Osteocyte (in vitro differentiated cells): ENCODE measurements around the gene SPATA31A5. TPM values are rescaled to one million over a fixed set of nuclear protein-coding genes. Genes with fewer than 3 reads are reported as not detected.
"Not testable (repeated sequence)": the region's sequence is repeated elsewhere in the genome, so short reads cannot be mapped to it uniquely, and the experiment has no call there.

Experiments used
- DNase-seq: peaks from one replicate; pipeline ENCODE4 v3.0.0; 2021; ENCODE audit warnings: mixed read lengths; ENCODE audit not compliant: unreplicated experiment; ENCODE audit errors: extremely low spot score
- H3K27ac Mint-ChIP-seq: one replicate; pipeline ENCODE4 v1.8.0; 2021; ENCODE audit warnings: mild to moderate bottlenecking, mixed read lengths; ENCODE audit not compliant: unreplicated experiment
- H3K27me3 Mint-ChIP-seq: one replicate; pipeline ENCODE4 v1.8.0; 2021; ENCODE audit warnings: mixed read lengths; ENCODE audit not compliant: unreplicated experiment
- H3K36me3 Mint-ChIP-seq: one replicate; pipeline ENCODE4 v1.8.0; 2021; ENCODE audit warnings: mixed read lengths; ENCODE audit not compliant: unreplicated experiment
- H3K4me1 Mint-ChIP-seq: one replicate; pipeline ENCODE4 v1.8.0; 2021; ENCODE audit warnings: mixed read lengths; ENCODE audit not compliant: unreplicated experiment
- H3K4me3 Mint-ChIP-seq: one replicate; pipeline ENCODE4 v1.8.0; 2021; ENCODE audit warnings: mild to moderate bottlenecking, moderate library complexity, mixed read lengths; ENCODE audit not compliant: unreplicated experiment
- H3K9me3 Mint-ChIP-seq: one replicate; pipeline ENCODE4 v1.8.0; 2021; ENCODE audit warnings: mixed read lengths; ENCODE audit not compliant: unreplicated experiment
- long read RNA-seq: library from polyadenylated mRNA; unstranded; transcript quantifications from one replicate; pipeline ENCODE4 v2.0.0, GENCODE V29; 2021
- total RNA-seq: library from RNA; stranded (reverse); gene quantifications from 2 replicates; pipeline ENCODE4 v1.2.1, GENCODE V29; 2021

The SPATA31A5 gene
- total RNA-seq: not detected in 2 replicates
- long read RNA-seq: 0 reads

GRCh38 chr9:60914107-60914506 is at the start of gene SPATA31A5:
Gene SPATA31A5 (plus strand): TSS chr9:60914407. CDS start chr9:60914436, 29 bp downstream.
- not testable (repeated sequence) for H3K36me3 Mint-ChIP-seq, H3K27ac Mint-ChIP-seq, DNase-seq, H3K4me3 Mint-ChIP-seq, H3K4me1 Mint-ChIP-seq, H3K27me3 Mint-ChIP-seq, H3K9me3 Mint-ChIP-seq

GRCh38 chr9:60962990-60963350 is 48.8 kb downstream of the SPATA31A5 start:
- not testable (repeated sequence) for H3K27me3 Mint-ChIP-seq, H3K4me1 Mint-ChIP-seq, H3K4me3 Mint-ChIP-seq, H3K9me3 Mint-ChIP-seq, H3K27ac Mint-ChIP-seq, DNase-seq, H3K36me3 Mint-ChIP-seq

- H3K4me3 Mint-ChIP-seq, DNase-seq, H3K27ac Mint-ChIP-seq, H3K9me3 Mint-ChIP-seq, H3K27me3 Mint-ChIP-seq, H3K36me3 Mint-ChIP-seq, H3K4me1 Mint-ChIP-seq: not testable (repeated sequence)
Measured at GRCh38 chr9:60966382-60966781, 52.2 kb downstream of the SPATA31A5 start.
